Loucy (cell line): ENCODE measurements around the gene EPN1.

ENCODE experiments used
- H2AFZ ChIP-seq: fragments of 200-600 bp; sonication (generic); 2 replicates; pipeline ENCODE4 v1.6.0; 2016; ENCODE audit warnings: antibody characterized with exemption, mild to moderate bottlenecking, low read length, moderate library complexity
- H3F3A ChIP-seq: fragments of 200-600 bp; 2 replicates; pipeline ENCODE4 v1.6.0; 2016; ENCODE audit warnings: antibody characterized with exemption, low read depth, mild to moderate bottlenecking
- H3K27me3 ChIP-seq: fragments of 200-600 bp; sonication (generic); 2 replicates; pipeline ENCODE4 v1.6.1; 2014; ENCODE audit warnings: low read length, mild to moderate bottlenecking; ENCODE audit not compliant: insufficient read depth, poor library complexity, severe bottlenecking
- H3K36me3 ChIP-seq: fragments of 200-600 bp; sonication (generic); 2 replicates; pipeline ENCODE4 v1.6.1; 2016; ENCODE audit warnings: low read length; ENCODE audit not compliant: insufficient read depth
- H3K4me1 ChIP-seq: fragments of 200-600 bp; sonication (generic); 2 replicates; pipeline ENCODE4 v1.5.1; 2014; ENCODE audit warnings: low read length, mild to moderate bottlenecking; ENCODE audit not compliant: insufficient read depth, poor library complexity, severe bottlenecking
- H3K4me2 ChIP-seq: fragments of 200-600 bp; sonication (generic); 2 replicates; pipeline ENCODE4 v1.6.0; 2014; ENCODE audit warnings: antibody characterized with exemption, low read length, low read depth, mild to moderate bottlenecking; ENCODE audit not compliant: poor library complexity, severe bottlenecking
- H3K4me3 ChIP-seq: fragments of 200-600 bp; sonication (generic); 2 replicates; pipeline ENCODE4 v1.5.1; 2014; ENCODE audit warnings: low read length, mild to moderate bottlenecking, mixed read lengths; ENCODE audit not compliant: poor library complexity, severe bottlenecking
- H3K79me2 ChIP-seq: fragments of 200-600 bp; sonication (generic); 2 replicates; pipeline ENCODE4 v1.6.1; 2014; ENCODE audit warnings: low read length; ENCODE audit not compliant: insufficient read depth
- H3K9ac ChIP-seq: fragments of 200-600 bp; sonication (generic); 2 replicates; pipeline ENCODE4 v1.6.0; 2014; ENCODE audit warnings: mild to moderate bottlenecking, low read depth, low read length, moderate library complexity; ENCODE audit not compliant: poor library complexity, severe bottlenecking
- H3K9me2 ChIP-seq: fragments of 200-600 bp; sonication (generic); replicated peaks from 2 replicates; pipeline ENCODE4 v1.6.1; 2016; ENCODE audit warnings: low read depth, low read length, mixed read lengths
- H3K9me3 ChIP-seq: fragments of 200-600 bp; sonication (generic); 2 replicates; pipeline ENCODE4 v1.6.1; 2014; ENCODE audit warnings: mild to moderate bottlenecking, antibody characterized with exemption, low read length, low read depth; ENCODE audit not compliant: insufficient read depth
- H4K20me1 ChIP-seq: fragments of 200-600 bp; sonication (generic); 2 replicates; pipeline ENCODE4 v1.6.0; 2014; ENCODE audit warnings: antibody characterized with exemption, low read length, mild to moderate bottlenecking; ENCODE audit not compliant: insufficient read depth, poor library complexity, severe bottlenecking
- CTCF ChIP-seq: fragments of 200-600 bp; sonication (generic); conservative IDR thresholded peaks from 2 replicates; pipeline ENCODE4 v1.5.1; 2014; ENCODE audit warnings: mild to moderate bottlenecking, antibody characterized with exemption, low read length
- EZH2phosphoT487 ChIP-seq: fragments of 200-600 bp; IDR thresholded peaks from 2 replicates; pipeline ENCODE4 v1.6.1; 2018; ENCODE audit warnings: antibody characterized with exemption, mild to moderate bottlenecking, moderate library complexity, borderline replicate concordance

EPN1 gene

GRCh38 chr19:55640043-55640576 lies 34.9 kb upstream of the EPN1 start:
- peak overlapping the region; percentile 73; the same call in 1 of the 2 replicates for H2AFZ ChIP-seq
- no peaks in the 10 kb centered on the region for H3K9me2 ChIP-seq
- peaks cover 12% of the 10 kb centered on the region for H4K20me1 ChIP-seq
- H3K4me2 ChIP-seq, result peak overlapping the region; percentile 100
- no peaks in the 10 kb centered on the region for H3K27me3 ChIP-seq
- H3K79me2 ChIP-seq, result peaks cover 68% of the 10 kb centered on the region
- H3K9me3 ChIP-seq, result no peaks in the 10 kb centered on the region
- H3K4me1 ChIP-seq, result peaks cover 48% of the 10 kb centered on the region
- TF ChIP-seq EZH2phosphoT487 (no peak), CTCF (no peak)
- H3K36me3 ChIP-seq, result no peaks in the 10 kb centered on the region; the same call in 1 of the 2 replicates
- peak overlapping the region; percentile 96 for H3K4me3 ChIP-seq
- H3F3A ChIP-seq, result no peaks in the 10 kb centered on the region
- H3K9ac ChIP-seq, result peak overlapping the region; percentile 85

- Histone ChIP-seq H4K20me1 (peaks cover 5% of the 10 kb centered on the region), H3K79me2 (peaks cover 68% of the 10 kb centered on the region), H3K4me3 (peak within 1 kb of the TSS; percentile 96), H3K9ac (peak within 1 kb of the TSS; percentile 85), H3K9me3 (no peaks in the 10 kb centered on the region), H3K4me2 (peak within 1 kb of the TSS; percentile 100), H3K27me3 (no peaks in the 10 kb centered on the region), H3K36me3 (no peaks in the 10 kb centered on the region; the same call in 1 of the 2 replicates), H3K9me2 (no peaks in the 10 kb centered on the region), H3K4me1 (peaks cover 42% of the 10 kb centered on the region), H2AFZ (peak within 1 kb of the TSS; percentile 73), H3F3A (no peaks in the 10 kb centered on the region)
- TF ChIP-seq EZH2phosphoT487, result no peak
Observed at GRCh38 chr19:55640577-55641425, 34.2 kb upstream of the EPN1 start, which contains the start of gene ZNF580. TSS of gene ZNF580 (plus strand) at chr19:55641002. CDS start at chr19:55642509, 1,507 bp downstream.

- no peaks in the 10 kb centered on the region for H3F3A ChIP-seq
- peaks cover 60% of the 10 kb centered on the region for H3K79me2 ChIP-seq
- no peaks in the 10 kb centered on the region for H3K9me3 ChIP-seq
- peaks cover 34% of the 10 kb centered on the region for H3K4me1 ChIP-seq
- no peaks in the 10 kb centered on the region; the same call in 1 of the 2 replicates for H3K36me3 ChIP-seq
- H4K20me1 ChIP-seq, result peaks cover 4% of the 10 kb centered on the region
- peak overlapping the region; percentile 96 for H3K4me3 ChIP-seq
- no peaks in the 10 kb centered on the region for H3K27me3 ChIP-seq
- H3K4me2 ChIP-seq, result peak overlapping the region; percentile 100
- peak overlapping the region; percentile 85 for H3K9ac ChIP-seq
- peak overlapping the region; percentile 73 for H2AFZ ChIP-seq
- TF ChIP-seq CTCF (no peak), EZH2phosphoT487 (no peak)
- no peaks in the 10 kb centered on the region for H3K9me2 ChIP-seq
Observed at GRCh38 chr19:55641426-55642152, 33.4 kb upstream of the EPN1 start.
